ENCODE measurements around the gene DENND4B. TPM values are rescaled to one million over a fixed set of nuclear protein-coding genes. Genes with fewer than 3 reads are reported as not detected.
"Not testable (repeated sequence)": the region's sequence is repeated elsewhere in the genome, so short reads cannot be mapped to it uniquely, and the experiment has no call there.

DENND4B gene
- total and polyA plus RNA-seq, 4 donors: 9.7 to 27.2 (median 11.6) TPM

GRCh38 chr1:153985341-153985912 is 38.9 kb upstream of the DENND4B start:
- Histone ChIP-seq H3K4me3 (ENCODE audit: low read depth in 1 of 3, low read length in 3 of 3) (peak overlapping the region; percentile 56 to 76 (median 64)), H3K36me3 (ENCODE audit: control insufficient read depth in 4 of 4, insufficient read depth in 3 of 4, low read depth in 1 of 4, low read length in 3 of 4) (peaks cover 0 to 6% (median 4%) of the 10 kb centered on the region in 4 donors), H3K4me1 (ENCODE audit: control insufficient read depth in 4 of 4, insufficient read depth in 4 of 4, low read length in 3 of 4) (peaks cover 4 to 17% (median 12%) of the 10 kb centered on the region in 4 donors), H3K9ac (ENCODE audit: low read depth in 1 of 2, low read length in 2 of 2) (peak overlapping the region; percentile 57 to 88), H3K9me3 (ENCODE audit: control insufficient read depth in 4 of 4, low read length in 3 of 4) (no peaks in the 10 kb centered on the region), H3K27me3 (ENCODE audit: control insufficient read depth in 4 of 4, insufficient read depth in 4 of 4, low read length in 3 of 4) (no peaks in the 10 kb centered on the region), H3K27ac (ENCODE audit: low read depth in 1 of 2, low read length in 2 of 2) (peak overlapping the region; percentile 49 to 68)
- TF ChIP-seq, protein P1, sequence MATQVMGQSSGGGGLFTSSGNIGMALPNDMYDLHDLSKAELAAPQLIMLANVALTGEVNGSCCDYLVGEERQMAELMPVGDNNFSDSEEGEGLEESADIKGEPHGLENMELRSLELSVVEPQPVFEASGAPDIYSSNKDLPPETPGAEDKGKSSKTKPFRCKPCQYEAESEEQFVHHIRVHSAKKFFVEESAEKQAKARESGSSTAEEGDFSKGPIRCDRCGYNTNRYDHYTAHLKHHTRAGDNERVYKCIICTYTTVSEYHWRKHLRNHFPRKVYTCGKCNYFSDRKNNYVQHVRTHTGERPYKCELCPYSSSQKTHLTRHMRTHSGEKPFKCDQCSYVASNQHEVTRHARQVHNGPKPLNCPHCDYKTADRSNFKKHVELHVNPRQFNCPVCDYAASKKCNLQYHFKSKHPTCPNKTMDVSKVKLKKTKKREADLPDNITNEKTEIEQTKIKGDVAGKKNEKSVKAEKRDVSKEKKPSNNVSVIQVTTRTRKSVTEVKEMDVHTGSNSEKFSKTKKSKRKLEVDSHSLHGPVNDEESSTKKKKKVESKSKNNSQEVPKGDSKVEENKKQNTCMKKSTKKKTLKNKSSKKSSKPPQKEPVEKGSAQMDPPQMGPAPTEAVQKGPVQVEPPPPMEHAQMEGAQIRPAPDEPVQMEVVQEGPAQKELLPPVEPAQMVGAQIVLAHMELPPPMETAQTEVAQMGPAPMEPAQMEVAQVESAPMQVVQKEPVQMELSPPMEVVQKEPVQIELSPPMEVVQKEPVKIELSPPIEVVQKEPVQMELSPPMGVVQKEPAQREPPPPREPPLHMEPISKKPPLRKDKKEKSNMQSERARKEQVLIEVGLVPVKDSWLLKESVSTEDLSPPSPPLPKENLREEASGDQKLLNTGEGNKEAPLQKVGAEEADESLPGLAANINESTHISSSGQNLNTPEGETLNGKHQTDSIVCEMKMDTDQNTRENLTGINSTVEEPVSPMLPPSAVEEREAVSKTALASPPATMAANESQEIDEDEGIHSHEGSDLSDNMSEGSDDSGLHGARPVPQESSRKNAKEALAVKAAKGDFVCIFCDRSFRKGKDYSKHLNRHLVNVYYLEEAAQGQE (IDR thresholded peaks at IDR 0.05): no peak
- TF ChIP-seq SP1 (IDR thresholded peaks at IDR 0.05): no peak
- no peak for TF ChIP-seq JUND (IDR thresholded peaks at IDR 0.05)
- no peak for TF ChIP-seq RAD21 (IDR thresholded peaks at IDR 0.05)
- no peak for TF ChIP-seq RXRA (IDR thresholded peaks at IDR 0.05)
- no peak for TF ChIP-seq EGR1 (IDR thresholded peaks at IDR 0.05; ENCODE audit: low read depth in 2 of 2)
- WGBS: 14% methylated on average over 7 of the region's 7 CpGs
- DNase-seq (ENCODE audit: low spot score): no peak

DNA sequence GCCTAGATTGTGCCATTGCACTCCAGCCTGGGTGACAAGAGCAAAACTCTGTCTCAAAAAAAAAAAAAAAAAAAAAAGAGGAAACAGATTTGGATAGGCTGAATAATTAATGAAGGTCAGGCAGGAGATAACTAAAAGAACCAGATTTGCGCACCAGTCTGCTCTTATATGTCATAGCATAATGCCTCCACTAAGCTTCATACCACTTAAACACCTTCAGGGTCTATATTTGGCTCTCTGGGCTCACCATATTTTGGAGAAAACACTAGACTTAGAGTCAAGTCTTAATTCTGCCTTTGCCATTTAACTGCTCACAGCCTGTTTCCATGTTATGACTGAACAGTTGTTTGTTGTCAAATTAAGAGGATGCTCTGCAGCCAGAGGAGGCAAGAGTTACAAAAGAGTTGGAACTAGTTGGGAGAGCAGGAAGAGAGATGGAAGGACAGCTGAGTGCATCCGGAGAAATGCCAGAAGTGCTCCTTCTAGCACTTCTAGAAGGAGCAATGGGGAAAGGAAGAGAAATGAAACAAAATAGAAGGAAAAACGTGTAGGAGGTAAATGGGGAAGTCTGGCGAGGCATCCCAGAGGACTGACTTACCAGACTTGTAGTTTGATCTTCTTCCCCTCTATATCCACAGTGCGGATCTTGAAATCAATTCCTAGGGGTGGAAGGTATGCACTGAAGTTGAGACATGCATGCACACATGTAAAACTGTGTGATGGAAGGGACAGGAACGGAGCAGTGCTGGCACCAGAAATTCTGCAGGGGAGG is 37.8 kb upstream of the DENND4B start:
- Histone ChIP-seq H3K27ac (ENCODE audit: low read depth in 1 of 2, low read length in 2 of 2) (no peak overlapping the region), H3K27me3 (ENCODE audit: control insufficient read depth in 4 of 4, insufficient read depth in 4 of 4, low read length in 3 of 4) (no peaks in the 10 kb centered on the region), H3K9me3 (ENCODE audit: control insufficient read depth in 4 of 4, low read length in 3 of 4) (no peaks in the 10 kb centered on the region), H3K4me1 (ENCODE audit: control insufficient read depth in 4 of 4, insufficient read depth in 4 of 4, low read length in 3 of 4) (peaks cover 2 to 17% (median 12%) of the 10 kb centered on the region in 4 donors), H3K9ac (ENCODE audit: low read depth in 1 of 2, low read length in 2 of 2) (no peak overlapping the region), H3K36me3 (ENCODE audit: control insufficient read depth in 4 of 4, insufficient read depth in 3 of 4, low read depth in 1 of 4, low read length in 3 of 4) (peaks cover 0 to 6% (median 4%) of the 10 kb centered on the region in 4 donors), H3K4me3 (ENCODE audit: low read depth in 1 of 3, low read length in 3 of 3) (no peak overlapping the region)
- no peak for TF ChIP-seq CTCF (IDR thresholded peaks at IDR 0.05; ENCODE audit: low read depth, low read length, missing input control)
- WGBS: 79% methylated on average over 6 of the region's 6 CpGs
- DNase-seq (ENCODE audit: low spot score): no peak

GRCh38 chr1:153981735-153982134 is 35.2 kb upstream of the DENND4B start:
- not testable (repeated sequence) for H3K27me3 ChIP-seq (ENCODE audit: control insufficient read depth in 4 of 4, insufficient read depth in 4 of 4, low read length in 3 of 4); H3K4me3 ChIP-seq (ENCODE audit: low read depth in 1 of 3, low read length in 3 of 3); H3K9me3 ChIP-seq (ENCODE audit: control insufficient read depth in 4 of 4, low read length in 3 of 4); H3K9ac ChIP-seq (ENCODE audit: low read depth in 1 of 2, low read length in 2 of 2); DNase-seq (ENCODE audit: low spot score); H3K27ac ChIP-seq (ENCODE audit: low read depth in 1 of 2, low read length in 2 of 2); H3K36me3 ChIP-seq (ENCODE audit: control insufficient read depth in 4 of 4, insufficient read depth in 3 of 4, low read depth in 1 of 4, low read length in 3 of 4)
- WGBS: 94% methylated on average over 2 of the region's 2 CpGs
- peaks cover 2 to 34% (median 23%) of the 10 kb centered on the region in 4 donors for H3K4me1 ChIP-seq (ENCODE audit: control insufficient read depth in 4 of 4, insufficient read depth in 4 of 4, low read length in 3 of 4)

GRCh38 chr1:153979091-153979490 is 32.6 kb upstream of the DENND4B start:
- H3K4me3 ChIP-seq (ENCODE audit: low read depth in 1 of 3, low read length in 3 of 3); DNase-seq (ENCODE audit: low spot score); H3K27me3 ChIP-seq (ENCODE audit: control insufficient read depth in 4 of 4, insufficient read depth in 4 of 4, low read length in 3 of 4); H3K9me3 ChIP-seq (ENCODE audit: control insufficient read depth in 4 of 4, low read length in 3 of 4): not testable (repeated sequence)
- Histone ChIP-seq H3K9ac (ENCODE audit: low read depth in 1 of 2, low read length in 2 of 2) (peak overlapping the region in 1 of 2 donors; percentile 51), H3K36me3 (ENCODE audit: control insufficient read depth in 4 of 4, insufficient read depth in 3 of 4, low read depth in 1 of 4, low read length in 3 of 4) (peaks cover 8 to 19% (median 13%) of the 10 kb centered on the region in 4 donors), H3K27ac (ENCODE audit: low read depth in 1 of 2, low read length in 2 of 2) (peak overlapping the region in 1 of 2 donors; percentile 4), H3K4me1 (ENCODE audit: control insufficient read depth in 4 of 4, insufficient read depth in 4 of 4, low read length in 3 of 4) (peaks cover 0 to 25% (median 22%) of the 10 kb centered on the region in 4 donors)
- 90% methylated on average over 12 of the region's 12 CpGs for WGBS
